HG03039 (cell line): Measurements from ENCODE around the gene PIEZO2.
A peak's percentile ranks its signal among the peaks of the same experiment; 100 is the strongest.
"Not testable (repeated sequence)": the region's sequence is repeated elsewhere in the genome, so short reads cannot be mapped to it uniquely, and the experiment has no call there.

ENCODE experiments used
- ATAC-seq: cut with Tn5 transposase; IDR thresholded peaks from one replicate; pipeline ENCODE4 v1.9.1; 2021; ENCODE audit warnings: mild to moderate bottlenecking, moderate library complexity; ENCODE audit not compliant: unreplicated experiment

Gene PIEZO2

DNA sequence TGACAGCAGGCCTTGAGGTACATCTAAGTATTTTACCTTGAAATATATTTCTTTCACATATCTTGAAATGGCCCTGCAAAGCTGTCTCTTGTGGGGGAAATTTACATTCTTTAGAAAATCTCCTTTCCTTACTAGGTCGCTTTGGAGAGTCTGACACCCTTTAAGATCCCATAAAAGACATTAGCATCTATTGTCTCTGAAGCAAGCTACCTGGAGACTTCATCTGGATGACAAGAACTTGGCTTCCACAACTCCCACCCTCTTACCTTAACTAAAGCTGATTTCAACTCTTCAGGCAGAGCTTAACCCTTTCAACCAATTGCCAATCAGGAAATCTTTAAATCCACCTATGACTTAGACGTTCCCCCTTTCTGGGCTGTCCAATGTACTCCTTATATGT lies 219.3 kb downstream of the PIEZO2 start:
- ATAC-seq, result no peak

DNA sequence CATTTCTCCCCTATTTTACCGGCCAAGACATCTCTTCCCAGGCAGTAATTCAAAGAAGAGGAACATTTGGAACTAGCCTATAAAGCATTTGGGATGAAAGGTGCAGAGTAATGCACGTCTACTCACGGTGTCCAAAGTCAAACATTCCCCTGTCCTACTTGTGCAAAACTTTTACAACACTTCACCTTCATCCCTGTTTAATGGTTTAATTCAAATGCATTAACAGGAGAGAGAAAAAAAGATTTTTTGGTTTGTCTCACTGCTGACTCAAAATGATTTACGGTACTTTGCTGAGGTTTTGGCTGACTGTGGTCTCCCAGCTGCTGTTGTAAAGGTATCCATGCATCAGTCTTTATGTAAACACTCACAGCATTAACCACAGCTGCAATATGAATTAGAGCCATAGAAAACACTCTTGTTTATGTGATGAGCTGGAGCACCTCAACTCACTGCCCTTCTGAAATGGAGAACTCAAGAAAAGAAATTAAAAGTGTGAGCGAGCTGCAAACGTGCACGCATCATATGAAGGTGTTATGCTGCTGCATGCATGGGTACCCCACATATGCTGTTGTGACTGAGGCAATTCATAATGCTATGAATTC lies 220.5 kb downstream of the PIEZO2 start:
- peak; percentile 58 for ATAC-seq

DNA sequence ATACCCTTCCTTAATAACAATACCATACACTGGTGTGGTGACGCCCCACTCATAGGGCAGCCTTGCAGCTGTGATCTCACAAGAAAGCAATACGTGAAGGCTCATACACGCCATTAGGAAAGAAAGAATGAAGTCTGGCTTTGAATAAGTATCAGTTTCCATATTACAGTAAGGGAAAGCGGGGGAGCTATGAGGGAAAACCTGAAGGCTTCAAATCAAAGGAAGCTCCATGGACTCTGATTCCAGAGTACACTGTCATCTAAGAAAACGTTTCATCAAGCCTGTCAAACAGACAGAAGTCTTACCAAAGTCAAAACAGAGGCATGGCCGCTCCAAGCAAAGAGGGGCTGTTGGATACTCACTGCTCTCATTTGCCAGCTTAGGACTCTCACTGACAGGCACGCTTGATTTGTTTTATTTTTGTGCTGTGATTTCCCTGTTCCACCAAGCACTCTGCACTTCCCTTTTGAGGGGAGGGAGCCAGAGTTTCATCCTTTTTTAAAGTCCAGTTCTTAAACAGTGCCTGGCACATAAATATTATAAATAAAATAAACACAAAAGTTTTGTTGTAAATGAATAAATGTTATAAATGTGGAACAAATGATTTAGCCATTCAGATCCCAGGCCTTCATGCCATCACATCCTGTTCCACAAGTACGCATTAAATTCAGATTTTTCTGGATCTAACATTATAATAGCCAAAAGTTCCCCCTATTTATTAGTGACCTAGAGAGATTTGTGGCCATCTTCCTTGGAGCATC lies 221.2 kb downstream of the PIEZO2 start:
- ATAC-seq, result peak; percentile 60

DNA sequence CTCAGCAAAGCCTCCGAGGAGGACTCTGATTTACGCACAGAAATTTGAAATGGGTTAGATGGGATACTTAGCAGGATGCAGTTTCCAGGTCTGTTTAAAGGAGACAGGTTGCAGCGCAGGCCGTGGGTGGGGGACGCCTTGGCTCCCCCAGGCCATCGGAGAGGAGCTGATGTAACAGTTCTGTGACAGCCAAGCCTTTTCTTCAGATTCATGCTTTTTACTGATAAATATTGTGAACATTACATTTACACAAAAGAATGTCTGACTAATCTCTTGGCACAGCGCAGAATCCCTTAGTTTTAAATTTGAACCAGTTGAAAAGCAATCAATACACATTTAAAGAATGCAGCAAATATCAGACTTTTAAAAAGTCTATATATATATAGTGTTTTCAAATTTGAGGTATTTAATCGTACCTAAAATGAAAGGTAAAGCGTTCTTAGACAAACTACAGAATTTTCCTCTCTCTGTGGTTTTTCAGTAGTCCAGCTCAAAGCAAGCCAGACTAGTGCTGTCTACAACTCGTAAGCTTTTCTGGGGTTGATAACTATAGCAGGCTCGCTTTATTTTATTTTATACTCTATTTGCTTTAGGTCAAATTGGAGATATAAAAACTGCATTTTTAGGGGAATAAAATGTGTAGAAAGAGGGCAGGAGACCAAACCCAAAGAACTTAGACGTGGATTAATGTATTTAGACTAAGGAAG lies 221.9 kb downstream of the PIEZO2 start:
- ATAC-seq, result no peak

DNA sequence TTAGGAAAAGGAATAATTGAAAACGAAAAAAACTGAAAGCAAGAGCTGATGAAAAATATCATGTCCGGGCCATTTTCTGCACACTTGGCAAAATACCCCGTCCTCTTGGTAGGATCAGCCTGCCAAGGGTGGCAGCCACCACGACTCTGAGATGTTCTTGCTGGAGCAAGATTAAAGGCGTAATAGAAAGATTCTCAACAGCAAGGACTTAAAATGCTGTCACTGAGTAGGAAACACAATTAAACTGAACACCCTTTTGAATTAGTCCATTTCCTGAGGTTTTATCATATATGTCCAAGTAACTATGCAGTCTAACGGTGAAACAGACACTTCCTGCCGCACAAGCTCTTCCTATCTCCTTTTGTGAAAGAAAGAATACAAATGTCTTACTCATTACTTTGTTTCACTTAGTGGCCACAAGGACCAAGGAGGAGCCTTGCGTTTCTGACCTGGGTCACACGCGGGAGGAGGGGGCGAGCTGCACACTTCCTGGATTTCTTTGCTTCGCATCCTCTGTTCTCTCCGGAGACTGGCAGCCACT lies 222.7 kb downstream of the PIEZO2 start:
- ATAC-seq, result no peak

DNA sequence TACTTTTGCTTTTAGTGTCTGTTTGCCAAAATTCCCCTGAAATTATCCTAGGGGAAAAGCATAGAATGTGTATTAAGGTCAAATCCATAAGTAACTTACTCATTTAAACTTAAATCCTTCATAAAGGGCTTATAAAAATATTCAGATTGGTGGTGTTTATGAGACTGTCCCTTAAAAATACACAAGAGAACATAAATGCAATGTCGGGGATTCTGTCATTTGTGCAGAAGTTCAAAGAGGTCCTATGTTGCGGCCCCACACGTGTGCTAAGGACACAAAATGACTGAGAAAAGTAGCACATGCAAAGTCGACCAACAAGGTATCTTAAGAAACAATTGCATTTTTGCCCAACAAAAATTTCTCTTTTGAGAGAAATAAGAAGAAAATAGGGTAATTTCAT lies 225.1 kb downstream of the PIEZO2 start:
- no peak for ATAC-seq

DNA sequence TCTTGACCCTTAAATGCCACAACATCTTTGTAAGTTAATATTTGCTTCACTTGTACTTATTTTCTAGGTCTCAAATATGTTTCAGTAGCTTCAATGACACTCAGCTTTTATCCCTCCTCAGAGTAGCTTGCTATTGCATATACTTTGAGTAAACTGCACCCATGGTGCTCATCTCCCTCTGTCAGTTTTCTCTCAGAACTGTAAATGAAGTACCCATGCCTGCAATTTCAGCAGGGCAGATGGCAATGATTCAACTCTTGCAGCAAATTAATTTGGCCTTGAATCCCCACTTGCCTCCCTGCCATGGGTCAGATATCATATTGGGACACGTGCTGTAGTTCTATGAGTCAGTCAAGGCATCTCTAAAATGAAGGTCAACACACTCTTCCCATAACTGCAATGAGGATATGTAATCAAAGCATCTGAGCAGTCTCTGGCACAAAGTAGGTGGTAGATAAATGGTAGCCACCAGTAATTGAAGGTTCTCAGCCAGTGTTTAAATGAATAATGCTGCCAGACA lies 225.8 kb downstream of the PIEZO2 start:
- no peak for ATAC-seq

DNA sequence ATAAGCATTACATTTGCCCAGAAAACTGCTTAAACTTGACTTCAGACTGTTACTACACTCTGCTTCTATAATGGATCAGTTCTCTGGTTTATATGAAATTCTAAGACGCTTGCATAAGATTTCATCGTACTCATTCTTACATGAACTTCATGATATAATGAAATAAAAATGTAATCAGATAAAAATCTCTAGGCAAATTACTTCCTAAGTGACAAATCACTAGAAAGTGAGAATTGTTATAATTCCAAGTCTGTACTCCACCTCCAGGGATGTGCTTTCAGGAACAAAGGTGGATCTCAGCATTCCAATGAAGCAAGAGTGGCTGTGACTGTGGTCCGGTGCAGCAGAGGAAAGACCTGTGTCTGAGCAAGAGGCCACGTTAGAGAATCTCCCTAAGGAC lies 226.2 kb downstream of the PIEZO2 start:
- ATAC-seq, result no peak

DNA sequence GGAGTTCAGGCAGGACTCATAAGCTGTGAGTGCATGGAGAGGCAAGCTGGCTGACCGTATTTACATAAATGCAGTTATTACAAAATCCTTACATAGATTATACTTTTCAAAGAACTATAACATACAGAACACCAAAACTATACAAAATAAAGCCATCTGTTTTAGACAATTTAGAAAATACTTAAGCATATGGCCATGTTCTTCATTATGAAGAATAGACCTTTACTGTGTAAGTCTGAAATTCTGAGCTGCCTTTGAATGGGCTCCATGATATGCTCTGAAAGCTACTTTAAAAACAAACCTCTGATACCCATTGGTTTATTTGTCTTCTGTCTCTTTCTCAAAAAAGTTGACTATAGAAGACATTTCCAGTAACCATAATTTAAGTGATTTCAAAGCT lies 226.7 kb downstream of the PIEZO2 start:
- not testable (repeated sequence) for ATAC-seq

DNA sequence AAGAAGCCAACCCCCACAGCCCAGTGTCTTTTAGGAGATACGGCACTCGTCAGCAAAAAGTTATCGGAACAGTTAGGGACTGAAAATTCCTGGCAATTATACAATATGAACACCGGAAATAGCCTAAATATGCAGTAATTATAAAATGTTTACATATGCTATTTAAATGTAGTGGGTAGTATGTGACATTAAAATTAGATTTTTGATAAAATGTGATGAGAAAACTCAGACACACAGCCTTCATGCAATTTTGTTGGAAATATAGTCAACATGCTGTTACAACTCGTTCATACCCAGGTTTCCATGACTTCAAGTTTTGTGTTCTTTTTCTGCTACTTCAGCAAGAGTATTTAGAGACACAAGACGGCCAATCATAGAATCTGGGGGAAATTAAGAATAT lies 229.1 kb downstream of the PIEZO2 start:
- ATAC-seq, result not testable (repeated sequence)

DNA sequence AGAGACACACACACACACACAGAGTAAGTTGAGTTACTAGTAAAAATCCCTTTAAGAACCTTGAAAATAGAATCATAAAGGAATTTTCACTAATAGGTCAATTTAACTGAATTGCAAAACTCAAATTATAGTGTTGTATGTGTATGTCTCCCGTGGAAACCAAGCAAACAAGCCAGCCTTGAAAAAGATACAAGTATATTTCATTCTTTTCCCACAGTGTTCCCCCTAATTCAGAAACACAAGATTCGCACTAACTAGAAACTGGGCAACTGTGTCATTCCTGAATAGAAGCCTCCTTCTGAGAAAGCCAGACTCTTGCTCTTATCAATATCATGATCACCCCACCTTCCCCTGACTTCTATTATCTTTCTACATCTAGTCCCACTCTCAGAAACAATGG lies 229.5 kb downstream of the PIEZO2 start:
- ATAC-seq, result no peak

DNA sequence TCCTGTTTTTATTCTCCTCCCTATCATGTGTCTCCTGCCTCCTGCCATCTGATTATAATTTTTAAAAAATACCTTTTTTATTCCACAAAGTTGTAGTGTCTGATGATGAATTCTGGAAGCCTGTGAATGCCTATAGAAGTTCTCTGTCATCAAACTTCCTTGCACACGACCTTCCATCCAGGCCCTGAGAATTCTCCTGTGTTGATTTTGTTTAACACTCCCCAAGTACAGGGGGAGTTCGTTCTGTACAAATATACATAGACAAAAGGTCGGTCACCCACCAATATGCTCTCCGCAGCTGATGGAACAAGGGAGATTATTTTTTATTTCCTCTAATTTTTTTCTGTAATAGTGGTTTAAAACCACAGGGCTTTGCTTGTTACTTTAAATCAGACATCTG lies 232.5 kb downstream of the PIEZO2 start:
- no peak for ATAC-seq

DNA sequence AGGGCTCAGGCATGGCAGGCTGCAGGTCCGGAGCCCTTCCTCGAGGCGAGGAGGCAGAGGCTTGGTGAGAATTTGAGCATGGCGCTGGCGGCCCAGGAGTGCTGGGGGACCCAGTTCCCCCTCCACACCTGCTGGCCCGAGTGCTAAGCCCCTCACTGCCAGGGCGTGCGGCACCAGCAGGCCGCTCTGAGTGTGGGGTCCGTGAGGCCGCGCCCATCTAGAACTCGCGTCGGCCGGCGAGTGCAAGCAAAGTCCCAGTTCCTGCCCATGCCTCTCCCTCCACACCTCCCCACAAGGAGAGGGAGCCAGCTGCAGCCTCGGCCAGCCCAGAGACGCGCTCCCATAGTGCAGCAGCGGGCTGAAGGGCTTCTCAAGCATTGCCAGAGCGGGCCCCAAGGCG lies 233.0 kb downstream of the PIEZO2 start:
- ATAC-seq, result no peak

DNA sequence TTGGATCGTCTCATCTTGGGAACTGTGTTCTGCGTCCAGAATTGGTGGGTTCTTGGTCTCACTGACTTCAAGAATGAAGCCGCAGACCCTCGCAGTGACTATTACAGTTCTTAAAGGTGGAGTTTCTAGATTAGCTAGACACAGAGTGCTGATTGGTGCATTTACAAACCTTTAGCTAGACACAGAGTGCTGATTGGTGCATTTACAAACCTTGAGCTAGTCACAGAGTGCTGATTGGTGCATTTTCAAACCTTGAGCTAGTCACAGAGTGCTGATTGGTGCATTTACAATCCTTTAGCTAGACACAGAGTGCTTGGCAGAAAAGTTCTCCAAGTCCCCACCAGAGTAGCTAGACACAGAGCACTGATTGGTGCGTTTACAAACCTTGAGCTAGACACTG lies 233.6 kb downstream of the PIEZO2 start:
- not testable (repeated sequence) for ATAC-seq

DNA sequence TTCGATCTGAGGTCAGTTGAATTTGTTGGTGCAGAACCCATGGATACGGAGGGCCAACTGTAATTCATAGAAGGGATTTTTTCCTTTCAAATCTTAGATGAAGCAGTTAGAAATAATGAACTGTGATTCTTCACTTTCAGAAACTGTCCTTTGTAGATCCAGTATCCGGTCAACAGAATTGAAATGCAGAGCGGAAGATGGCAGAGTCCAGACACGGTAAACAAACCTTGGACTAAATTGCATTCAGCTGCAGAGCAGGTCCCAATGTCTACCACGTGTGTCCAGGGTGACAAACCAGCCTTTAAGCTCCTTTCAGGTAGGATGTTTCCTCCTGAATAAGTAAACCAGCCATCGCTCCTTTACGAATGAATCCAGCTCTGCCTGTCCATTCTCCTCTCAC lies 234.8 kb downstream of the PIEZO2 start:
- ATAC-seq, result not testable (repeated sequence)

DNA sequence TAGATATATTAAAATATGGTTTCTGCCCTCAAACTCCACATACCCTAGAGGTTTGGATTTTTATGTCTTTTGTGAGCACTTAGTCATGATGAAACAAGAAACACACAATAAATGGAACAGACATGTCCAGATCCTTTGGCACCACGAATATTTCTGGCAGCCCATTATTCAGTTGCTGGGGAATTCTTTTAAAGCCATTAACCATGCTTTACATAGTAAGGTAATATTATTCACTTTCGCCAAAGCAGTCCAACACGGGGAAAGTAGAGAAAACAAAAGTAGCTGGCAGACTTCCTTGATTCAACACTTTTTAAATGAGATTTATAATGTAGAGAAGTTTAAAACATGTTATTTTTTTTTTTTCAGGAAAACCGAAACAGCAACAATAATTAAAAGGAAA lies 235.4 kb downstream of the PIEZO2 start:
- ATAC-seq, result no peak

DNA sequence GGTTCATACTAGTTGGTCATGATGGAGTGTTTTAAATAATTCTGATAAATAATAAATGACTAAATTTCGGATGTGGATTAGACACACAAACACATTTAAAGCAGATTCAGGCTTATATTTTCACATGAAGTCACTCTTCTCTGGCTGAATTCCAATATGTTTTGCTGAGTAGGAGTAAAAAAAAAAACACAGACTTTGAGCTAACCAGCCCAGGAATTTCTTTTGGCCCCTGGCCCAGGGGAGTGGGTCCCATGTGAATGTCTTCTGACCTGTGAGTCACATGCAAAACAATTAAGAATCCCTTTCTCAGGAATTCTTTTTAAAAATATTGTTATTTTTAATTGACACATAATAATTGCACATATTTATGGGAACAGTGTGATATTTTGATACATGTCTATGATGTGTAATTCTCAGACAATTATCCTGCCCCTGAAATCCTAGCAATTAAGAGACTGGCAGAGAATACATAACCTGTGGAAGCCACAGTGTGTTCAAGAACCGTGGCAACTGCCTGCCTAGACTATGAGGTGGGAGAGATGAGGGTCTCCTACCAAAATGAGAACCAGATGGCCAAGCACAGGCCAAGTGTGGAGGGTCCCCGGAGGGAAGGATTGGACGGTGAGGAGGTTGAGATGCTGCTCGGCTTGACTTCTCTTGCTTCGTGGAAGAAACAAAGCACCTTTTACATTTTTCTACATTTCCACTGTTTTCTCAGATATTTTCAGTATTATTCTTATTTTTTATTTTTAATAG lies 236.4 kb downstream of the PIEZO2 start:
- ATAC-seq, result no peak

DNA sequence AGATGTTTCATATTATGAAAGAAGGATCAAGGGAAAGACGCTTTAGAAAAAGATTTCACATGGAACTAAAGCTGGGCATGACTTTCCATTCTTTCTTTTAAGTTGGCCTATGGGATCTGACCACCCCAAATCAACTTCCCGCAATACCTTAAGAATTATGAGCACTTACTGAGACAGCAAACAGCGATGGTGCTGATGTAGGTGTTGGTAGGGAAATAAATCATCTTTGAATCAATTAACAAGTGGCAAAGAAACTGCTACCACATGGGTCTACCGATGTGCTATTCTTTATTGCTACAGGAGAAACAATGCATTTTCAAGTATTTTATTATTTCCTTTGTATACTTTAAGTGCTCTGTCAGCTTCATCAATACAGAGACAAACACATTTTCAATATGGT lies 239.6 kb downstream of the PIEZO2 start:
- ATAC-seq, result no peak

DNA sequence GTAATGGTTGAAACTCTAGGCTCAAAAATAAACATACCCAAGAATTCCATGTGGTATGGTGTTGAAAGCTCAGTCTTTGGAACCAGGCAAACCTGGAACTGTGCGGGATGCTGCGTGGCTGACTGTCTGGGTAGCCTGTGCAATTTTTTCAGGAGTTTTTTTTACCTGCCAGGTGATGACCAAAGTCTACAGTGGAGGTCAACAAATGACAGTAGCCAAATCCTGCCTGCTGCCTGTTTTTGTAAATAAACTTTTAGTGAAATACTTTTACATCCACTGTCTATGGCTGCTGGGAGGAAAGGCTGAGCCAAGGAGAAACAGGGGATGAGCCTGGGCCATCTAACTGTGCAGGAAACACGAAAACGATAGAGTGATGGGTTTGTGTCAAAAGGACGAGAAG lies 240.6 kb downstream of the PIEZO2 start:
- ATAC-seq, result no peak

DNA sequence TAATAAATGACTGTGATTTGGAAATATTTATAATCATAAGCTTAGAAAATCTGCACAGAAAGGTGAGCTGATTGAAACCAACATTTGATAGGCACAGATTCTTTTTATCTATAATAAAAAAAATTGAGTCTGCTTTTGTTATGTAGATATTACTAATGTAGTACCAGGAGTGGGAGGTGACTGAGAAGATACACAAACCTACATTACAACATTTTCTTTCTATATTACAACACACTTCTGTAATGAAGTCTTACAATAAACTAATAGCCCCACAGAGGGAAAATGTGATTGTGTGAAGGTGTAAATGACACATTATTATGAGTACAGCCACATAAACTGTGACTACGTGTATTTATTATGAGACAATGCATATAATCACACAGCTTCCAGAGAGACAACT lies 241.6 kb downstream of the PIEZO2 start:
- ATAC-seq, result no peak

DNA sequence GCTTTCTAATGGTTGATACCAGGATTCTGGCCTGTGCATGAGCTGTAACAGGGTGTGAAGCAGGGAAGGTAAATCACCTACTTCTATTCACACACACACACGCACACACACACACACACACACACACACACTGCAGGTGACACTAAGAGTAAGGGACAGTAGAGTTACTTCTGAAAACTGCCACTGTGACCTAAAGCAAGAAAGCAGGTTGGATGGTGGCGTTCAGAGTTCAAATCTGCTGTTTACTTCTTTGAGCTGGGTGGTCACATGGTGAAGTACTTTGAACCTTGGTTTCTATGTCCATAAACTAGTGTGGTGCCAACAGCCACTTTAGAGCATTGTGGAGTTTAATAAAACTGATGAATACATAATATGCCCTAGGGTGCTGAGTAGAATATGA lies 248.0 kb downstream of the PIEZO2 start:
- ATAC-seq, result no peak
